GM18867 (cell line): ENCODE measurements around the gene TAMALIN.

Experiments used
- ATAC-seq: cut with Tn5 transposase; IDR thresholded peaks from one replicate; pipeline ENCODE4 v1.9.1; 2021; ENCODE audit warnings: mild to moderate bottlenecking, moderate library complexity; ENCODE audit not compliant: unreplicated experiment

Gene TAMALIN

GRCh38 chr12:52033446-52034140 is 26.8 kb downstream of the TAMALIN start:
- ATAC-seq, result no peak

DNA sequence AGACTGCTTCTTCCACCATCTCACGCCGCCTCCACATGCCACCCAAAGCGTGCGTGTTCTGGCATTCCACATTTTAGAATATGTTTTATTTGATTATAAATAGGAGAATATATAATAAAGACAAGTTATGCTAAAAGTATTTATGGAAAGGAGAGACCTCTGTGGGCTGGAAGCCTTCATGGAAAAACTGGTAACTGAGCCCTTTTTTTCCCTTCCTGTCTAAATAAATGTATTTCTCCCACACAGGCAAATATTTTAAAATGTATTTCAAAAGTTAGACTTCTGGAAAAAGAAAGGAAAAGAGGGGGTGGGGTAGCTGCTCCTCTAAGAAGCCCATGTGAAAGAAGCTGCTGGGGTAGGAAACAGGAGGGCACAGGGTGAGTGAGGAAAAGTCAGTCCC is 28.4 kb downstream of the TAMALIN start:
- ATAC-seq, result no peak

DNA sequence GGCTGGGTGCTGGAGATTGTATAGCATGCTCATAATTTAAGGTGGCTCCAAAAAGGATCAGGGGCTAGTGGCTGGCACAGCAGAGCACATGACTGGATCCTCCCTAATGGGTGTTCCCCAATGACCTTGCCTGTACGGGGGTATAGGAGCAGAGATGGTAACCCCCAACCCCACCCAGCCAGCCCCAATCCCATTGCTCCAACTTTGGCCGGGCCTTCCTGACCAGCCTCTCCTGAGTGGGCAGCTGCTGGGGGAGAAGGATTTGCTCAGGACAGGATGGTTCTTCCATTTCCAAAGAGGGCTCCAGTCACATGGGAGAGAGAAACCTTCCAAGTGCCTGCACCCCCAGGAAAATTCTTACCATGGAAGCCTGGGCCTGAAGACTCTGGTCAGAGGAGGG is 29.2 kb downstream of the TAMALIN start:
- ATAC-seq, result no peak

- ATAC-seq, result peak; percentile 48
Measured at GRCh38 chr12:52036587-52037171, 29.9 kb downstream of the TAMALIN start.

DNA sequence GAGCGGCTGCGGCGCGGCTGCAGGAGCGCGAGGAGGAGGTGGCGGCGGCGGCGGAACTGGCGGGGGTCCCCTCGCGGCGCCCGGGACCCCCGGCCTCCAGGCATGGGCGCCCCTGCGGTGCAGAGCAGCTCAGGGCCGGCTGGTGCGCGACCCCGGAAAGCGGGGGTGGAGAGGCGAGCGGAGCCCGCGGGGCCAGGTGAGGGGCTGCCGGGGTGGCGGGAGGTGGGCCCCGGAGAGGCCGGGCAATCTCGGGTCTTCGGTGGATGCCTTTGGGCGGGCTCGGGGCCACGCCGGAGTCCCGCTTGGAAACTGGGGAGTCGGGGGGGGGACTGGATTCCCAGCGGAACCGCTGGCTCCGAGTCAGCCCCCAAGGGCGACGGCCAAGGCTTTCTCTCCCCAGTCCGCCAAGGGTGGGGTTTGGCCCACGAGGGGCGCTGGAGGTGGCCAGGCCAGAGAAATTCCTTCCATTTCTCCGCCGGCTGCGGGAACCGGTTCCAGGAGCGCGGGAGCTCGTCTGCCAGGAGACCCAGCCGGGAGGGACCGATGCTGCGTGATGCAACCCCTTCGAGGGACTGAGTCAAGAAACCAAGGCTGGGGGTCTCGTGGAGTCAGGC is 30.6 kb downstream of the TAMALIN start:
- ATAC-seq, result no peak

DNA sequence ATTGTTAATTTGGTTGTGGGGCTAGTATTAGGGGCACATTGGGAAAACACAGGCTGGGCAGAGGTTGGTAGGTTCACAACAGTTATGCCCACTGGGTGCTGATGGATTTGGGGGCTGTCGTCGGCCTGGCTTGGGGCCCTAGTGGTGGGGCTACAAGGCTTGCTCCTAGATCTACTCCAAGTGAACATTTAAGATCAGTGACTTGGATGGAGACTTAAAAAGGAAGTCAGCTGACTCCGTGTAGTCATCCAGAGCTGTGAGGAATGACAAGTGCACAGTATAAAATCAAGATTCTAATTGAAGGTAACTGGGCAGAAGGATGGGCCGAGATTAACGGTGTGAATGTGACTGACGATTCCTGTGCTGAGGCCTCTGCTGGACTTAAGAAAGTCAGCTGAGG is 31.7 kb downstream of the TAMALIN start:
- ATAC-seq, result no peak

DNA sequence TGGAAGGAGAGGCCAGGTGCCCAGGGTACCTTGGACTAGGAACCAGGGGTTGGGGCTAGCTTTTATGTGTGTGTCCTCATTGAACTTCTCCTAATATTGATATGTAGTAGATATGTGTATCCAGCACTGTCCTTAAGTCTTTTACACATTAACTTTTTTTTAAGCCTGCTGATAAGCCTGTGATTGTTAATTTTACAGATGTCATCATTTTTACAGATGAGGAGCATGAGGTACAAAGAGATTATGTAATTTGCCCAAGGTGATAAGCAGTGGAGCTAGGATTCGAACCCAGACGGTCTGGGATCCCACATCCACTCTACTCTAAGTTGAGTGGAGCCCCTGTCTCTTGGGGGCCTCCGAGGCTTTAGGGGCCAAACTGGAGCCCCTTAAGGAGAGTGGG is 34.3 kb downstream of the TAMALIN start:
- no peak for ATAC-seq

DNA sequence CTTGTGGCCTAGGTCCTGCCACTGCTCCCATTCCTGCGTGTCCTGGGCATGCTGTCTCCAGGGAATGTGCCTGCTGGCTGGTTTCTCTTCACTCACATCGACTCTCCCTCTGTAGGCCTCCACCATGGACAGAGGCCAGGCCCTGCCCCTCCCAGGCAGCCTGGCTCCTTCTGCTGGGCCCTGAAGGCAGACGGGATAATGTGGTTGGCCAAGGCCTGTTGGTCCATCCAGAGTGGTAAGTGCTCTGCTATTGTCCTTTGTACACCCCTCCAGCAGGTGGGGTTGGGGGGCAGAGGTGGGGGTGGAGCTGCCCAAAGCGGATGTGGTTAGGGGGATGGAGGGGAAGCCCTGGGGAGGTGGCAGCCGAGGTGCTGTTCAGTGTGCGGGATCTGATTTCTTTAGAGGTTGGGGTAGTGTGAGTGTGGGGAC is 35.0 kb downstream of the TAMALIN start:
- no peak for ATAC-seq

- ATAC-seq, result no peak
Measured at GRCh38 chr12:52042706-52043385, 36.1 kb downstream of the TAMALIN start.

- ATAC-seq, result no peak
Measured at GRCh38 chr12:52043386-52044212, 36.9 kb downstream of the TAMALIN start.

- no peak for ATAC-seq
Measured at GRCh38 chr12:52044292-52044983, 37.7 kb downstream of the TAMALIN start.

GRCh38 chr12:52045794-52046199 is 39.1 kb downstream of the TAMALIN start:
- no peak for ATAC-seq

GRCh38 chr12:52046859-52047258 is 40.1 kb downstream of the TAMALIN start:
- no peak for ATAC-seq

DNA sequence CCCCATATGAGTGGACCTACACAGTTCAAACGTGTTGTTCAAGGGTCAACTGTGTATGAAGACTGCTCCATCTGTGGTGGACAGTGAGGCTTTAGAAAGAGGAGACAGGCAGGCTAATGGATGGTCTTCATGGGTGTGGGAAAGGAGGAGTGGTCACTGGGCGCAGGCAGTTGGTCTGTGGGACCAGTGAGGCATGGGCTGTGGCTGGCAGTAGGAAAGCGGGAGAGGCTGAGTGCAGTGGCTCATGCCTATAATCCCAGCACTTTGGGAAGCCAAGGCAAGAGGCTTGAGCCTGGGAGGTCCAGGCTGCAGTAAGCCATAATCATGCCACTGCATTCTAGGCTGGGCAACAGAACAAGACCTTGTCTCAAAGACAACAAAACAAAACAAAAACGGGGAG is 42.5 kb downstream of the TAMALIN start:
- ATAC-seq, result no peak

- no peak for ATAC-seq
Measured at GRCh38 chr12:52049688-52050087, 42.9 kb downstream of the TAMALIN start.

DNA sequence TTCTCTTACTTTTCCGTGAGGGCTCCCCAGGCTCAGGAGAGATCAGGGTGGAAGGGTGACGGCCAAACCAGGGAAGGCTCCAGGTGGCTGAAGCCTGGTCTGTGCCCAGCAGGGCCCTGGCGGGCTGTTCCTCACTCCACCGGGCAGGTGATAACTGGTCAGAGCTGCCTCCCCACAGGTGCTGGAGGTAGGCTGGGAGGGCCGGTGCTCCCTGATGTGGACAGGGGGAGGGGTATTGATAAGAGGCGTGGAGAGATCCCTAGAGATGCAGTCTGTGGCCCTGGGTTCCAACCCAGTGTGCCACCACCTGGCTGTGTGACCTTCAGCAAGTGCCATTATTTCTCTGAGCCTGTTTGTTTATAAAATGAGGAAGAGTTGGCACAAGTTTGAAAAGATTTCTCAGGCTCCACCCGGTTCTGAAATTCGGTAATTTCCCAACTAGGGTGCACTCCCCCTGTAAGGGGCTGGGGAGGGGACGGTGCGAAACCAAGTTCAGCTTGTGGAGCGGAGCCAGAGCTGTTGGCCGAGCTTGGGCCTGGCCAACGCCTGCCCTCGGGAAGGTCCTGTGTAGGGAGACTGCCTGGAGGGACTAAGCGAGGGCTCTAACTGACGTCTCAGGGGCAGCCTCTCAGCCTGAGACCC is 43.5 kb downstream of the TAMALIN start:
- no peak for ATAC-seq

DNA sequence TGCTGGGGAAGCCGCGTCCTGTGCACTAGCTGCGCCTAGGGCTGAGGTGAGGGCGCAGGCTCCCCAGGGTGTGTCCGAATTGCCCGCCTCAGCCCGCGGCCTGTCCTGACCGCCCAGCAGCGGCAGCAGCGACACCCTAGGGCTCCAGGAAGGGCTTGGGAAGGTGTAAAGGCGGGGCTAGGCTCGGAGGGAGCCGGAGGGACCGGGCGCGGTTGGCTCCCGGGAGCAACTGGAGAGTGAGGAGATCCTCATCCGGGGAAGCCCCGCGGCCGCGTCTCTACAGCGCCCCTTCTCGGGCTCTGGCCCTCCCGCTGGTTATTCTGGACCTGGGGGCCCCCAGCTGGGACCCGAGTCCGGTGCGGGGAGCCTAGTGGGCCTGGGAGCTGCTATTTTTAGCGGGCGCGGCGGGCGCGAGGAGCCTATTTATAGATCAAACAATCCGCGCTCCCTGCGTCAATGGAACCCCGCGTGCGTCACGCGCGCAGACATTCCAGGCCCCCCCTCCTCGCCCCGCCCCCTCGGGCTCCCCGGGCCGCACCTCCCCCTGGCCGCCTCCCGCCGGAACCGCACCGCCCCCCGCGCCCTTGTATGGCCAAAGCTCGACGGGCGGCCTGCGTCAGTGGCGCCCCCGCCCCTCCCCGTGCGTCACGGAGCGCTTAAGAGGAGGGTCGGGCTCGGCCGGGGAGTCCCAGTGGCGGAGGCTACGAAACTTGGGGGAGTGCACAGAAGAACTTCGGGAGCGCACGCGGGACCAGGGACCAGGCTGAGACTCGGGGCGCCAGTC is 44.2 kb downstream of the TAMALIN start, which contains the start of gene NR4A1:
Gene NR4A1 (plus strand): TSS at position 685 of the 784 bp plus-strand sequence. CDS start 2,887 bp downstream, outside the sequence.
- peak; percentile 79 for ATAC-seq

DNA sequence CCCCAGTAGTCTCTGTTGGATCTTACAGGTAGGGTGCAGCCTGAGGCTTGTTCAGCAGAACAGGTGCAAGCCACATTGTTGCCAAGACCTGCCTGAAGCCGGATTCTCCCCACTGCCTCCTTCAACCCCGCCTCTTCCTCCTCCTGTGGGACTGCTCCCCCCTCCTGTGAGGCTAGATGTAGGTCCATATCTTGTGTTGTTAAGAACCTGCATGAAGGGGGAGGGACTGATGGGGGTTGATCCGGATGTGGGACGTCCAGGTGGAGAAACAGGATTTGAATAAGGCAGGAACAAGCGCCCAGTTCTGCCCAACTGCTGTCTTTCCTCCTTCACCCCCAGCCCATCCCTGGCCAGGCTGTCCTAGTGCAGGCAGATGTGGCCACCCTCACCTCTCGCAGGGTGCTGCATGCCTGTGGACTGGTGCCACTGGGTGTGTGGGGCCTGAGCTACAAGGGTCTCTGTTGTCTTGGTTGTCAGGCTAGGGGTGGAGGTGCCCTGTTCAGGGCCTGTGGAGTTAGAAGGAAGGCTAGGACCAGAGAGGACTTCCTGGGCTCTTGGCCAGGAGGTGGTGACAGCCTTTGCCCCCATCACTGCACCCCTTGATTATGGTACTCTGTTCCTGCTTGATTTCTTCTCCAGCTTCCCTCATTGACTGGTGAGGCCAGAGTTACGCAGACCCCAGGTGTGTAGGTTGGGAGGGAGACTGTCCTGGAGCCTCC is 45.9 kb downstream of the TAMALIN start:
- ATAC-seq, result no peak
